Trophoblast cell (in vitro differentiated cells and primary cell): Measurements from ENCODE around the gene PLEKHA5.
A peak's percentile ranks its signal among the peaks of the same experiment; 100 is the strongest.

ENCODE experiments used
- DNase-seq, 2 donors: peaks; one replicate each; pipeline ENCODE4 v3.0.0-alpha.2; 2016
- H2AFZ ChIP-seq: 2 replicates; pipeline ENCODE4 v1.6.1; 2013; ENCODE audit warnings: low read length, moderate library complexity, mild to moderate bottlenecking; ENCODE audit not compliant: insufficient read depth, poor library complexity
- H2AK5ac ChIP-seq: 2 replicates; pipeline ENCODE4 v1.6.1; 2013; ENCODE audit warnings: mild to moderate bottlenecking, low read length
- H2BK120ac ChIP-seq: 2 replicates; pipeline ENCODE4 v1.6.1; 2013; ENCODE audit warnings: low read length, mild to moderate bottlenecking, moderate library complexity; ENCODE audit not compliant: insufficient read depth, poor library complexity
- H2BK12ac ChIP-seq: 2 replicates; pipeline ENCODE4 v1.6.1; 2013; ENCODE audit warnings: mild to moderate bottlenecking, low read length, moderate library complexity
- H2BK5ac ChIP-seq: 2 replicates; pipeline ENCODE4 v1.6.1; 2013; ENCODE audit warnings: low read length, low read depth, moderate library complexity, mild to moderate bottlenecking; ENCODE audit not compliant: poor library complexity
- H3K14ac ChIP-seq: 2 replicates; pipeline ENCODE4 v1.6.1; 2013; ENCODE audit warnings: mild to moderate bottlenecking, low read length
- H3K18ac ChIP-seq: 2 replicates; pipeline ENCODE4 v1.6.1; 2013; ENCODE audit warnings: mild to moderate bottlenecking, low read length
- H3K23ac ChIP-seq: 2 replicates; pipeline ENCODE4 v1.6.1; 2013; ENCODE audit warnings: low read length
- H3K27ac ChIP-seq: 2 replicates; pipeline ENCODE4 v1.5.1; 2013; ENCODE audit warnings: low read depth, mild to moderate bottlenecking, inconsistent platforms, low read length, moderate library complexity
- H3K27me3 ChIP-seq: 2 replicates; pipeline ENCODE4 v1.6.1; 2013; ENCODE audit warnings: inconsistent platforms, mild to moderate bottlenecking, low read length, moderate library complexity; ENCODE audit not compliant: insufficient read depth
- H3K36me3 ChIP-seq, 2 experiments: 1 replicate in 1 of 2; 2 replicates in 1 of 2; pipeline ENCODE4 v1.6.1; 2013; ENCODE audit warnings: low read length in 2 of 2, mild to moderate bottlenecking in 2 of 2, moderate library complexity in 1 of 2; ENCODE audit not compliant: insufficient read depth in 2 of 2, control insufficient read depth in 1 of 2
- H3K4ac ChIP-seq: 2 replicates; pipeline ENCODE4 v1.6.1; 2013; ENCODE audit warnings: low read depth, mild to moderate bottlenecking, low read length, moderate library complexity
- H3K4me1 ChIP-seq, 2 experiments: 1 replicate in 1 of 2; 2 replicates in 1 of 2; pipeline ENCODE4 v1.6.1; 2013; ENCODE audit warnings: low read length in 2 of 2, mild to moderate bottlenecking in 2 of 2, moderate library complexity in 1 of 2; ENCODE audit not compliant: insufficient read depth in 2 of 2, control insufficient read depth in 1 of 2
- H3K4me2 ChIP-seq: 2 replicates; pipeline ENCODE4 v1.6.1; 2013; ENCODE audit warnings: inconsistent platforms, mild to moderate bottlenecking, low read length, moderate library complexity
- H3K4me3 ChIP-seq: 2 replicates; pipeline ENCODE4 v1.5.1; 2013; ENCODE audit warnings: mild to moderate bottlenecking, low read depth, low read length, inconsistent platforms
- H3K79me1 ChIP-seq: one replicate; pipeline ENCODE4 v1.6.1; 2013; ENCODE audit warnings: low read length
- H3K79me2 ChIP-seq: 2 replicates; pipeline ENCODE4 v1.6.1; 2013; ENCODE audit warnings: low read length, mild to moderate bottlenecking; ENCODE audit not compliant: control insufficient read depth, insufficient read depth, poor library complexity
- H3K9ac ChIP-seq: 2 replicates; pipeline ENCODE4 v1.6.1; 2013; ENCODE audit warnings: mild to moderate bottlenecking, low read length
- H3K9me3 ChIP-seq: 2 replicates; pipeline ENCODE4 v1.6.1; 2013; ENCODE audit warnings: low read depth, mild to moderate bottlenecking, control low read depth, inconsistent platforms, low read length; ENCODE audit not compliant: insufficient read depth
- H4K12ac ChIP-seq: 2 replicates; pipeline ENCODE4 v1.6.1; 2013; ENCODE audit warnings: low read depth, mild to moderate bottlenecking, low read length, moderate library complexity
- H4K8ac ChIP-seq: 2 replicates; pipeline ENCODE4 v1.6.1; 2013; ENCODE audit warnings: low read depth, mild to moderate bottlenecking, low read length, moderate library complexity
- H4K91ac ChIP-seq: one replicate; pipeline ENCODE4 v1.6.1; 2013; ENCODE audit warnings: low read depth, mild to moderate bottlenecking, low read length, moderate library complexity
- WGBS: extraction: QIAGEN DNeasy Blood & Tissue Kit; methylation state at CpG from one replicate; pipeline ENCODE4 v1.1.7; 2013; ENCODE audit warnings: missing lambda C conversion rate; ENCODE audit not compliant: insufficient read length, insufficient coverage; ENCODE audit errors: extremely low coverage; 5-methylcytosine and 5-hydroxymethylcytosine counted together

PLEKHA5 gene

DNA sequence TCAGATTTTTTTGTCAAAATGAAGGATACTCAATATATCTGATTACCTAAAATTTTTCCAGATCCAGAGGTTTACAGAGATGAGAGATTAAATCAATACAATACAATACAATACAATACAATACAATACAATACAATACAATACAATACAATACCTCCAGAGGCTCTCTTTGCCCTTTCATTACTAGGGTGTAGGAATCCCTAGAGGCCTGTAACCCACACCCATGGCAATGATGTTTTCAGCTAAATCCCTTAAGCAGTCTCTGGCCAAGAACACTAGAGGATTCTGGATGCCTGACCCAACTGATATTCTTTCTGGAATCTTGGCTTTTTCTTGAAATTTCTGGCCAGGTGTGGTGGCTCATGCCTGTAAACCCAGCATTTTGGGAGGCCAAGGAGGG lies 286.0 kb downstream of the PLEKHA5 start:
- Histone ChIP-seq H3K27me3 (no peaks in the 10 kb centered on the region), H2AK5ac (no peak overlapping the region), H3K4me1 (no peaks in the 10 kb centered on the region), H2BK12ac (no peak overlapping the region), H3K27ac (no peak overlapping the region), H3K4ac (no peak overlapping the region), H4K8ac (no peak overlapping the region), H3K9ac (no peak overlapping the region), H3K9me3 (no peaks in the 10 kb centered on the region), H3K79me2 (no peaks in the 10 kb centered on the region), H3K18ac (no peak overlapping the region), H3K14ac (no peak overlapping the region), H4K91ac (no peak overlapping the region), H3K36me3 (no peaks in the 10 kb centered on the region), H4K12ac (no peak overlapping the region), H3K23ac (no peak overlapping the region), H2AFZ (no peak overlapping the region), H2BK120ac (no peak overlapping the region), H3K4me3 (no peak overlapping the region), H3K4me2 (no peak overlapping the region), H2BK5ac (no peak overlapping the region), H3K79me1 (no peaks in the 10 kb centered on the region)
- no peak for DNase-seq

DNA sequence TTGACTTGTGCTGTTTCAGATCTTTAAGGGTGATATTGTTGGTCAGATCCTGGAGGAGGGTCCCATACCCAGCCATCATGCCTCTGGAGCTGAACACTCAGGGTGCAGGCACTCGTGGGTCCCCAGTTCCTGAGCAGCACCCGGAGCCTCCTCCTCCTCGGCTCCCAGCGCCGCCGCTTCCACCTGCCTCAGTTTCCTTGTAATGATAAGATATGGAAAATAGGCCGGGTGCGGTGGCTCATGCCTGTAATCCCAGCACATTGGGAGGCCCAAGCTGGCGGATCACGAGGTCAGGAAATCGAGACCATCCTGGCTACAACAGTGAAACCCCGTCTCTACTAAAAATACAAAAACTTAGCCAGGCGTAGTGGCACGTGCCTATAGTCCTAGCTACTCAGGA lies 289.6 kb downstream of the PLEKHA5 start:
- Histone ChIP-seq H3K4me1 (no peaks in the 10 kb centered on the region), H3K4me3 (no peak overlapping the region), H2BK120ac (no peak overlapping the region), H3K79me2 (no peaks in the 10 kb centered on the region), H3K23ac (no peak overlapping the region), H2BK12ac (no peak overlapping the region), H2BK5ac (no peak overlapping the region), H3K4me2 (no peak overlapping the region), H3K79me1 (no peaks in the 10 kb centered on the region), H3K36me3 (no peaks in the 10 kb centered on the region), H3K9ac (no peak overlapping the region), H3K18ac (no peak overlapping the region), H3K27ac (no peak overlapping the region), H4K8ac (no peak overlapping the region), H3K4ac (no peak overlapping the region), H2AFZ (no peak overlapping the region), H3K27me3 (no peaks in the 10 kb centered on the region), H3K14ac (no peak overlapping the region), H4K12ac (no peak overlapping the region), H2AK5ac (no peak overlapping the region), H3K9me3 (no peaks in the 10 kb centered on the region), H4K91ac (no peak overlapping the region)
- WGBS: no CpG with 5 or more reads among the region's 14 CpGs
- DNase-seq: no peak

DNA sequence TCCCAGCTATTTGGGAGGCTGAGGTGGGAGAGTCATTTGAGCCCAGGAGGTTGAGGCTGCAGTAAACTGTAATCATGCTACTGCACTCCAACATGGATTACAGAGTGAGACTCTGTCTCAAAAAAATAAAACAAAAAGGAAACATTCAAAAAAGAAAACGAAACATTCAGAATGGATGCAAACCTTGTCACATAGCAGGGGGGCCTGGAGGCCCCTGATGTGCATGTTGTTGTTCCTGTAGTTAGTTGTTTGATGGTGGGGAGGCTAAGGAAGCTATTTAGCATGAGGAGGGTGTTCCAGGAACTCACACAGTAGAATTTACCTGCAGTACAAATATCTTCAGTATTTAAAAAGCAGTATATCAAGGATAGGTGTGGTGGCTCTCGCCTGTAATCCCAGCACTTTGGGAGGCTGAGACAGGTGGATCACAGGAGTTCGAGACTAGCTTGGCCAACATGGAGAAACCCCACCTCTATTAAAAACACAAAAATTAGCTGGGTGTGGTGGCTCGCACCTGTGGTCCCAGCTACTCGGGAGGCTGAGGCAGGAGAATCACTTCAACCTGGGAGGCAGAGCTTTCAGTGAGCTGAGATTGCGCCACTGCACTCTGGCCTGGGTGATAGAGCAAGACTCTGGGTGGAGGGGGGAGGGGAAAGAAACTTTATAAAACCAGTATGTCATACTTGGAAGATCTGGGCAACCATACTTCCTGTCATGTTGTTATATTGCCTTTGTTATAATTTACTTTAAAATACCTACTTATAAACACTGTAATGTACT lies 292.2 kb downstream of the PLEKHA5 start:
- no peak overlapping the region for H3K14ac ChIP-seq
- no peak overlapping the region for H4K12ac ChIP-seq
- H3K9me3 ChIP-seq: no peaks in the 10 kb centered on the region
- H2BK120ac ChIP-seq: no peak overlapping the region
- H3K9ac ChIP-seq: no peak overlapping the region
- no peak overlapping the region for H2BK12ac ChIP-seq
- H3K4me3 ChIP-seq: no peak overlapping the region
- H3K27ac ChIP-seq: no peak overlapping the region
- no peaks in the 10 kb centered on the region for H3K27me3 ChIP-seq
- no peaks in the 10 kb centered on the region for H3K79me1 ChIP-seq
- H2AK5ac ChIP-seq: no peak overlapping the region
- H4K91ac ChIP-seq: no peak overlapping the region
- no peak overlapping the region for H3K4ac ChIP-seq
- no peak overlapping the region for H2AFZ ChIP-seq
- H3K23ac ChIP-seq: no peak overlapping the region
- no peak overlapping the region for H3K4me2 ChIP-seq
- H3K4me1 ChIP-seq: no peaks in the 10 kb centered on the region
- no peak overlapping the region for H2BK5ac ChIP-seq
- H3K36me3 ChIP-seq: no peaks in the 10 kb centered on the region
- no peaks in the 10 kb centered on the region for H3K79me2 ChIP-seq
- peak; percentile 44 to 52 for DNase-seq
- no peak overlapping the region for H3K18ac ChIP-seq
- no CpG with 5 or more reads among the region's 6 CpGs for WGBS
- no peak overlapping the region for H4K8ac ChIP-seq

DNA sequence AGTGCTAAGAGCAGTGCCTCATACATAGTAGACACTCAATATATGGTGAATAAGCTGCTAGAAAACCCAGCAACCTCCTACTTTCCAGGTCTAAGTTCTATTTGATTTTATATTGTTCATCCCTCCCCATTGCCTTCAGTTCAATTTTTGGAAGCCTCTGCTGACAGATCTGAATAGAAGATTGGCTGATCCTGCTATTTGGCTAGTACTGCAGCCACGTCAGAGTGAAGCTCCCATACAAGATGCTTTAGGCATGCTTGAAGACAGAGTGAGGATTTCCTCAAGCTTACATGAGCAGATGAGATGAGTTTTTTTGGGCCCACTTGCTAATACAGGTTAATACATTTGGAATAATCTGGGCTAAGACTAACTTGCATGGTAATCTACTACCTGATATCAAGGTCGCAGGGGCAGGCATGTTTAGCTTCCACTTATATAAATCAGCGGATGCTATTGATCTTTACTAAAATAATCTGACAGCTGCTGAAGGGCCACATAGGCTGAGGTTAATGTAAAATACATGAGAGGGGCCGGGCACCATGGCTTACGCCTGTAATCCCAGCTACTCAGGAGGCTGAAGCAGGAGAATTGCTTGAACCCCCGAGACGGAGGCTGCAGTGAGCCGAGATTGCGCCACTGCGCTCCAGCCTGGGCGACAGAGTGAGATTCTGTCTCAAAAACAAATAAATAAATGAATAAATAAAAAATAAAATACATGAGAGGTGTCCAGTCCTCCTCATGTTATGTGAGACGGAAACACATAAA lies 293.8 kb downstream of the PLEKHA5 start:
- H3K9ac ChIP-seq: no peak overlapping the region
- no peak overlapping the region for H3K14ac ChIP-seq
- no peaks in the 10 kb centered on the region for H3K27me3 ChIP-seq
- no peak overlapping the region for H4K12ac ChIP-seq
- H3K4me3 ChIP-seq: no peak overlapping the region
- H4K91ac ChIP-seq: no peak overlapping the region
- no peak overlapping the region for H3K23ac ChIP-seq
- H3K79me1 ChIP-seq: no peaks in the 10 kb centered on the region
- no peak overlapping the region for H2AK5ac ChIP-seq
- no peak overlapping the region for H2BK12ac ChIP-seq
- H3K9me3 ChIP-seq: no peaks in the 10 kb centered on the region
- no peak overlapping the region for H3K18ac ChIP-seq
- H3K27ac ChIP-seq: no peak overlapping the region
- peaks cover 2 to 4% of the 10 kb centered on the region in 2 experiments for H3K4me1 ChIP-seq
- no peak for DNase-seq
- H2BK120ac ChIP-seq: no peak overlapping the region
- no peaks in the 10 kb centered on the region for H3K36me3 ChIP-seq
- no CpG with 5 or more reads among the region's 12 CpGs for WGBS
- no peaks in the 10 kb centered on the region for H3K79me2 ChIP-seq
- H4K8ac ChIP-seq: no peak overlapping the region
- H2BK5ac ChIP-seq: no peak overlapping the region
- no peak overlapping the region for H2AFZ ChIP-seq
- no peak overlapping the region for H3K4me2 ChIP-seq
- H3K4ac ChIP-seq: no peak overlapping the region
